Parathyroid adenoma (tissue), 2 donors: ENCODE measurements around the gene DOCK4.
A peak's percentile ranks its signal among the peaks of the same experiment; 100 is the strongest.

Experiments
- H2AFZ ChIP-seq: fragments of 300-600 bp; sonication (generic); one replicate; pipeline ENCODE4 v1.7.0; 2017; ENCODE audit warnings: antibody characterized with exemption, mild to moderate bottlenecking
- H3K27ac ChIP-seq: fragments of 300-600 bp; sonication (generic); one replicate; pipeline ENCODE4 v1.7.0; 2017
- H3K27me3 ChIP-seq: fragments of 300-600 bp; sonication (generic); one replicate; pipeline ENCODE4 v1.7.0; 2017; ENCODE audit warnings: low read length; ENCODE audit not compliant: control insufficient read depth, insufficient read depth
- H3K36me3 ChIP-seq: fragments of 300-600 bp; sonication (generic); one replicate; pipeline ENCODE4 v1.7.0; 2017; ENCODE audit warnings: low read length; ENCODE audit not compliant: control insufficient read depth, insufficient read depth
- H3K4me1 ChIP-seq: fragments of 300-600 bp; sonication (generic); one replicate; pipeline ENCODE4 v1.7.0; 2017; ENCODE audit warnings: control low read depth
- H3K4me2 ChIP-seq: fragments of 300-600 bp; sonication (generic); one replicate; pipeline ENCODE4 v1.7.0; 2017; ENCODE audit warnings: low read length
- H3K4me3 ChIP-seq: fragments of 300-600 bp; sonication (generic); one replicate; pipeline ENCODE4 v1.7.0; 2017; ENCODE audit warnings: low read depth, low read length
- H3K79me2 ChIP-seq: fragments of 300-600 bp; sonication (generic); one replicate; pipeline ENCODE4 v1.7.0; 2017; ENCODE audit warnings: control low read depth
- H3K9ac ChIP-seq: fragments of 300-600 bp; sonication (generic); one replicate; pipeline ENCODE4 v1.7.0; 2017; ENCODE audit warnings: mild to moderate bottlenecking
- H3K9me3 ChIP-seq: fragments of 300-600 bp; sonication (generic); one replicate; pipeline ENCODE4 v1.7.0; 2017; ENCODE audit warnings: low read length; ENCODE audit not compliant: control insufficient read depth
- TF ChIP-seq, protein P1 (sequence below): fragments of 300-600 bp; sonication (generic); IDR thresholded peaks from one replicate; pipeline ENCODE4 v1.7.0; 2017; ENCODE audit warnings: antibody characterized with exemption, mild to moderate bottlenecking
- donor health status: primary hyperparathyroidism.

DOCK4 gene

DNA sequence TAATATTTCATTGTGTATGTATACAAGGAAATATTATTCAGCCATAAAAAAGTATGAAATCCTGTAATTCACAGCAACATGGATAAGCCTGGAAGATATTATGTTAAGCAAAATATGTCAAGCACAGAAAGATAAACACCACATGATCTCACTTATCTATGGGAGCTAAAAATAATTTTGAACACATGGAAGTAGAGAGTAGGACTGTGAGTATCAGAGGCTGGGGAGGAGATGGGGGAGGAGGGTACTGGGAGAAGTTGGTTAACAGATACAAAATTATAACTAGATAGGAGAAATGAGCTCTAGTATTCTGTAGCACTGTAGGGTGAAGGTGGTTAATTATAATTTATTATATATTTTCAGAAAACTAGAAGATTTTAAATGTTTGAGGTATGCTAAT is 132.7 kb downstream of the DOCK4 start:
- H2AFZ ChIP-seq = no peak overlapping the region
- TF ChIP-seq, protein P1, sequence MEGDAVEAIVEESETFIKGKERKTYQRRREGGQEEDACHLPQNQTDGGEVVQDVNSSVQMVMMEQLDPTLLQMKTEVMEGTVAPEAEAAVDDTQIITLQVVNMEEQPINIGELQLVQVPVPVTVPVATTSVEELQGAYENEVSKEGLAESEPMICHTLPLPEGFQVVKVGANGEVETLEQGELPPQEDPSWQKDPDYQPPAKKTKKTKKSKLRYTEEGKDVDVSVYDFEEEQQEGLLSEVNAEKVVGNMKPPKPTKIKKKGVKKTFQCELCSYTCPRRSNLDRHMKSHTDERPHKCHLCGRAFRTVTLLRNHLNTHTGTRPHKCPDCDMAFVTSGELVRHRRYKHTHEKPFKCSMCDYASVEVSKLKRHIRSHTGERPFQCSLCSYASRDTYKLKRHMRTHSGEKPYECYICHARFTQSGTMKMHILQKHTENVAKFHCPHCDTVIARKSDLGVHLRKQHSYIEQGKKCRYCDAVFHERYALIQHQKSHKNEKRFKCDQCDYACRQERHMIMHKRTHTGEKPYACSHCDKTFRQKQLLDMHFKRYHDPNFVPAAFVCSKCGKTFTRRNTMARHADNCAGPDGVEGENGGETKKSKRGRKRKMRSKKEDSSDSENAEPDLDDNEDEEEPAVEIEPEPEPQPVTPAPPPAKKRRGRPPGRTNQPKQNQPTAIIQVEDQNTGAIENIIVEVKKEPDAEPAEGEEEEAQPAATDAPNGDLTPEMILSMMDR = no peak
- no peaks in the 10 kb centered on the region for H3K9me3 ChIP-seq
- H3K4me2 ChIP-seq = no peak overlapping the region
- H3K27me3 ChIP-seq = no peaks in the 10 kb centered on the region
- H3K27ac ChIP-seq = no peak overlapping the region
- H3K4me1 ChIP-seq = peaks cover 10% of the 10 kb centered on the region
- no peak overlapping the region for H3K9ac ChIP-seq
- no peaks in the 10 kb centered on the region for H3K79me2 ChIP-seq
- H3K36me3 ChIP-seq = no peaks in the 10 kb centered on the region
- no peak overlapping the region for H3K4me3 ChIP-seq

GRCh38 chr7:112072541-112073245 is 133.5 kb downstream of the DOCK4 start:
- no peaks in the 10 kb centered on the region for H3K27me3 ChIP-seq
- no peaks in the 10 kb centered on the region for H3K79me2 ChIP-seq
- H3K4me3 ChIP-seq = no peak overlapping the region
- H3K27ac ChIP-seq = no peak overlapping the region
- H2AFZ ChIP-seq = peak overlapping the region; percentile 27
- no peaks in the 10 kb centered on the region for H3K36me3 ChIP-seq
- H3K9me3 ChIP-seq = no peaks in the 10 kb centered on the region
- H3K9ac ChIP-seq = no peak overlapping the region
- no peak overlapping the region for H3K4me2 ChIP-seq
- H3K4me1 ChIP-seq = peaks cover 10% of the 10 kb centered on the region
- TF ChIP-seq, protein P1 = no peak

DNA sequence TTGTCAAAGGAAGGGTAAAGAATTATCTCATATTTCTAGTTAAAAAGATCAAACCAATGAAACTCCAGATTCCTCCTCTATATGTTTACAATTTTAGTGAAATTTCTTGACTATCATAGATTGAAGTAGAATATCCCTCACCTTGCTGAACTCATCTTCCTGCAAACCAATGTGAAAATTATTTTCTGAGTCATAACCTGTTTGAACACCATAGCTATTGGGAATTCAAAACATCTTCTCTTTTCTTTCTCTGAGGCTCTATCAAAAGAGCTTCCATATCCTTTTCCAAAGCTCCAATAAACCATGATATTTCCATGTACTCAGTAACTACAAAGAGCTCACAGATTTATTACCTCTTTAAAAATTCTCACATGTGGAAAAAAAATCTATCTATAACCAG is 134.3 kb downstream of the DOCK4 start:
- Histone ChIP-seq H3K27ac (no peak overlapping the region), H3K4me1 (peaks cover 10% of the 10 kb centered on the region), H3K9me3 (no peaks in the 10 kb centered on the region), H2AFZ (no peak overlapping the region), H3K4me2 (no peak overlapping the region), H3K27me3 (no peaks in the 10 kb centered on the region), H3K9ac (no peak overlapping the region), H3K36me3 (no peaks in the 10 kb centered on the region), H3K4me3 (no peak overlapping the region), H3K79me2 (no peaks in the 10 kb centered on the region)
- TF ChIP-seq, protein P1 = no peak

GRCh38 chr7:112070674-112071256 is 135.4 kb downstream of the DOCK4 start:
- H3K27ac ChIP-seq = no peak overlapping the region
- H3K4me3 ChIP-seq = no peak overlapping the region
- no peaks in the 10 kb centered on the region for H3K79me2 ChIP-seq

More at GRCh38 chr7:112070674-112071256, 135.4 kb downstream of the DOCK4 start:
- peaks cover 10% of the 10 kb centered on the region for H3K4me1 ChIP-seq
- TF ChIP-seq, protein P1 = no peak
- H3K9ac ChIP-seq = no peak overlapping the region
- H3K4me2 ChIP-seq = no peak overlapping the region
- H3K36me3 ChIP-seq = no peaks in the 10 kb centered on the region
- H3K9me3 ChIP-seq = no peaks in the 10 kb centered on the region
- peak overlapping the region; percentile 29 for H2AFZ ChIP-seq
- no peaks in the 10 kb centered on the region for H3K27me3 ChIP-seq
